Colonic mucosa (tissue), 4 donors: ENCODE data around the gene PTGES2. TPM values are rescaled to one million over a fixed set of nuclear protein-coding genes. Genes with fewer than 3 reads are reported as not detected.
A peak's percentile ranks its signal among the peaks of the same experiment; 100 is the strongest.

Experiments used
- DNase-seq: peaks from one replicate; pipeline ENCODE4 v3.0.0-alpha.2; 2020
- H3K27ac ChIP-seq: fragments of 200-600 bp; one replicate; pipeline ENCODE4 v1.8.0; 2021
- H3K27me3 ChIP-seq: fragments of 200-600 bp; one replicate; pipeline ENCODE4 v1.8.0; 2021
- H3K36me3 ChIP-seq: fragments of 200-600 bp; one replicate; pipeline ENCODE4 v1.8.0; 2021
- H3K4me1 ChIP-seq: fragments of 200-600 bp; one replicate; pipeline ENCODE4 v1.8.0; 2021; ENCODE audit warnings: mild to moderate bottlenecking
- H3K4me3 ChIP-seq: fragments of 200-600 bp; one replicate; pipeline ENCODE4 v1.8.0; 2021
- H3K9ac ChIP-seq, 2 donors: one replicate each; pipeline ENCODE4 v1.7.0; 2013; ENCODE audit warnings: control low read depth in 2 of 2, low read depth in 2 of 2, low read length in 2 of 2
- H3K9me3 ChIP-seq: fragments of 200-600 bp; one replicate; pipeline ENCODE4 v1.8.0; 2021
- CTCF ChIP-seq: fragments of 200-600 bp; IDR thresholded peaks from one replicate; pipeline ENCODE4 v1.8.0; 2022; ENCODE audit warnings: antibody characterized with exemption, mild to moderate bottlenecking
- intact Hi-C: fragments of 100-400 bp; cut with DNase I; formaldehyde crosslinking; loops from one replicate; pipeline ENCODE4 v1.14.1; 2022
- total RNA-seq, 2 donors: library from RNA; stranded (reverse); fragmentation: NEBNext Ultra II Directional in 1 of 2; extraction: Animal tissue kit (Norgen Biotek cat#: 25700) in 1 of 2; gene quantifications; one replicate each; pipeline ENCODE4 v1.2.1, GENCODE V29; 2021
- donor health status: healthy.
- donor health status: DM: no; HTN: no; CAD: no.
- donor health status: DM: no; HTN: no; CAD: no.

Gene PTGES2
- total RNA-seq, 2 donors from 2014 or later = 93.7 to 142 TPM

- H3K9ac ChIP-seq = no peak overlapping the region
- peaks cover 4% of the 10 kb centered on the region for H3K4me1 ChIP-seq
- no peaks in the 10 kb centered on the region for H3K9me3 ChIP-seq
- H3K4me3 ChIP-seq = no peak overlapping the region
- H3K27ac ChIP-seq = no peak overlapping the region
- TF ChIP-seq CTCF = no peak
- no peak for DNase-seq
- no peaks in the 10 kb centered on the region for H3K27me3 ChIP-seq
- intact Hi-C loops = no loop called here
- no peaks in the 10 kb centered on the region for H3K36me3 ChIP-seq
Observed at GRCh38 chr9:128152133-128153059, 24.9 kb upstream of the PTGES2 start.

GRCh38 chr9:128151309-128152132, 24.0 kb upstream of the PTGES2 start:
- no peak for DNase-seq
- intact Hi-C loops = no loop called here
- H3K27ac ChIP-seq = peak overlapping the region; percentile 95

GRCh38 chr9:128150594-128151308, 23.2 kb upstream of the PTGES2 start:
- Histone ChIP-seq H3K27me3 (no peaks in the 10 kb centered on the region), H3K27ac (peak overlapping the region; percentile 95), H3K36me3 (no peaks in the 10 kb centered on the region), H3K4me1 (peaks cover 4% of the 10 kb centered on the region), H3K9ac (peak overlapping the region in 1 of 2 donors; percentile 83), H3K4me3 (no peak overlapping the region), H3K9me3 (no peaks in the 10 kb centered on the region)
- no peak for TF ChIP-seq CTCF
- intact Hi-C loops = no loop called here
- DNase-seq = peak; percentile 77

More at GRCh38 chr9:128151309-128152132, 24.0 kb upstream of the PTGES2 start:
- TF ChIP-seq CTCF = no peak
- peaks cover 4% of the 10 kb centered on the region for H3K4me1 ChIP-seq
- H3K36me3 ChIP-seq = no peaks in the 10 kb centered on the region
- H3K9me3 ChIP-seq = no peaks in the 10 kb centered on the region
- H3K9ac ChIP-seq = no peak overlapping the region
- no peaks in the 10 kb centered on the region for H3K27me3 ChIP-seq
- no peak overlapping the region for H3K4me3 ChIP-seq

- TF ChIP-seq CTCF = no peak
- H3K9me3 ChIP-seq = no peaks in the 10 kb centered on the region
- H3K4me1 ChIP-seq = peaks cover 4% of the 10 kb centered on the region
- peak overlapping the region; percentile 95 for H3K27ac ChIP-seq
- DNase-seq = no peak
- peak overlapping the region in 1 of 2 donors; percentile 83 for H3K9ac ChIP-seq
- H3K36me3 ChIP-seq = no peaks in the 10 kb centered on the region
- no peaks in the 10 kb centered on the region for H3K27me3 ChIP-seq
- peak overlapping the region; percentile 14 for H3K4me3 ChIP-seq
- intact Hi-C loops = no loop called here
Observed at GRCh38 chr9:128149951-128150593, 22.5 kb upstream of the PTGES2 start.
